ENCODE measurements around the gene LIF. TPM values are rescaled to one million over a fixed set of nuclear protein-coding genes. Genes with fewer than 3 reads are reported as not detected.

The LIF gene
- total RNA-seq, 1 donor from 2014 or later, result 0.16 TPM

DNA sequence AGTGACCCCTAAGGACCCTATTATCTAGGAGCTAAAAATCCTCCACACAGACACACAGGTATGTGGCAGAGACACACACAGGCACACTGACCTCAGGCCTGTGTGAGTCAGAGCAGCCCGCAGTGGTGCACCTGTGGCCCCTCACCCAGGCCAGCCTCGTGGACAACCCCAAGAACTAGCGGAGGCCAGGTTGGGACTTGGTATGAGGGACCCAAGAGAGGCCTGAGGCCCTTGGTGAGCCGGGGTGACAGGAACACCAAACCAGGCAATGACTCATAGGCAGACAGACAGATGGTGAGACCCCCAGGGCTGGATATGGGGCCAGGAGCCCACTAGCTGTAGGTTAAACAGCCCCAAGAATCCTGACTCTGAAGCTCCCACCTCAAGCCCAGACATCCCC is 36.8 kb upstream of the LIF start:
- no peak overlapping the region for H3K27ac ChIP-seq (replicated peaks)
- peaks cover 16% of the 10 kb centered on the region for H3K4me1 ChIP-seq
- H3K27me3 ChIP-seq (ENCODE audit: low read depth), result no peaks in the 10 kb centered on the region
- DNase-seq, result no peak
- TF ChIP-seq, protein P1, sequence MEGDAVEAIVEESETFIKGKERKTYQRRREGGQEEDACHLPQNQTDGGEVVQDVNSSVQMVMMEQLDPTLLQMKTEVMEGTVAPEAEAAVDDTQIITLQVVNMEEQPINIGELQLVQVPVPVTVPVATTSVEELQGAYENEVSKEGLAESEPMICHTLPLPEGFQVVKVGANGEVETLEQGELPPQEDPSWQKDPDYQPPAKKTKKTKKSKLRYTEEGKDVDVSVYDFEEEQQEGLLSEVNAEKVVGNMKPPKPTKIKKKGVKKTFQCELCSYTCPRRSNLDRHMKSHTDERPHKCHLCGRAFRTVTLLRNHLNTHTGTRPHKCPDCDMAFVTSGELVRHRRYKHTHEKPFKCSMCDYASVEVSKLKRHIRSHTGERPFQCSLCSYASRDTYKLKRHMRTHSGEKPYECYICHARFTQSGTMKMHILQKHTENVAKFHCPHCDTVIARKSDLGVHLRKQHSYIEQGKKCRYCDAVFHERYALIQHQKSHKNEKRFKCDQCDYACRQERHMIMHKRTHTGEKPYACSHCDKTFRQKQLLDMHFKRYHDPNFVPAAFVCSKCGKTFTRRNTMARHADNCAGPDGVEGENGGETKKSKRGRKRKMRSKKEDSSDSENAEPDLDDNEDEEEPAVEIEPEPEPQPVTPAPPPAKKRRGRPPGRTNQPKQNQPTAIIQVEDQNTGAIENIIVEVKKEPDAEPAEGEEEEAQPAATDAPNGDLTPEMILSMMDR (IDR thresholded peaks at IDR 0.05; ENCODE audit: borderline replicate concordance), result no peak
- no peaks in the 10 kb centered on the region for H3K9me3 ChIP-seq (replicated peaks)
- peaks cover 20% of the 10 kb centered on the region for H3K36me3 ChIP-seq
- H3K4me3 ChIP-seq, result no peak overlapping the region
- intact Hi-C loops (cut with micrococcal nuclease), result no loop called here

DNA sequence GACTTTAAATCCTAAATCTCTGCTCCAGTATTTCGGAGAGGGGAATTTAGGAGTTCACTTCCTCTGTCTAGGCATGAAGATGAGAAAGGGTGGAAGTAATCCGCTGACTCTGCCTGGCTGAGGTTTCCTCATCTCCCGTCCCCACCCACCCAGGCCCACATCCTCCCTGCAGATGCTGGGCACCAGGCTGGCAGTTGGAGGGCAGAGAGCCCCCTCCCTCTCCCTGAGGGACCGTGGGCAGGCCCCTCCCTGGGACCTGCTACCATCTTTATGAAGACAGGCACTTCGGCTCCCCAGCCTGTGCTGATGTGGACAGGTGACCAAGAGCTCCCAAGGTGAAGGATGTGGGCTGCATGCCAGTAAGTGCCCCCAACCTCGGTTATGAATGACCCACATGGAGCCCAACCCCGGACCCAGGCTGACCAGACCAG is 36.1 kb upstream of the LIF start:
- no peak overlapping the region for H3K4me3 ChIP-seq
- TF ChIP-seq, protein P1 (IDR thresholded peaks at IDR 0.05; ENCODE audit: borderline replicate concordance), result no peak
- no peaks in the 10 kb centered on the region for H3K27me3 ChIP-seq (ENCODE audit: low read depth)
- peaks cover 16% of the 10 kb centered on the region for H3K4me1 ChIP-seq
- peaks cover 20% of the 10 kb centered on the region for H3K36me3 ChIP-seq
- intact Hi-C loops (cut with micrococcal nuclease), result no loop called here
- DNase-seq, result no peak
- H3K27ac ChIP-seq (replicated peaks), result no peak overlapping the region
- H3K9me3 ChIP-seq (replicated peaks), result no peaks in the 10 kb centered on the region

DNA sequence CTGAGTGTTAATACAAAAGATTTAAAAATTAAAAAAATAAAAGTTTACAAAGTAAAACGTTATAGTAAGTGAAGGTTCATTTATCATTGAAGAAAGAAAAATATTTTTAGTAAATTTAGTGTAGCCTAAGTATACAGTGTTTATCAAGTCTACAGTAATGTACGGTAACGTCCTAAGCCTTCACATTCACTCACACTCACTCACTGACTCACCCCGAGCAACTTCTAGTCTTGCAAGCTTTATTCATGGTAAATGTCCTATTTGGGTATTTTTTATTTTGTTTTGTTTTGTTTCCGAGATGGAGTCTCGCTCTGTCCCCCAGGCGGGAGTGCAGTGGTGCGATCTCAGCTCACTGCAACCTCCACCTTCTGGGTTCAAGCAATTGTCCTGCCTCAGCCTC is 33.9 kb upstream of the LIF start:
- Histone ChIP-seq H3K27me3 (ENCODE audit: low read depth) (no peaks in the 10 kb centered on the region), H3K36me3 (peaks cover 8% of the 10 kb centered on the region), H3K9me3 (replicated peaks) (no peaks in the 10 kb centered on the region), H3K27ac (replicated peaks) (no peak overlapping the region), H3K4me1 (peaks cover 16% of the 10 kb centered on the region), H3K4me3 (no peak overlapping the region)
- intact Hi-C loops (cut with micrococcal nuclease), result no loop called here
- TF ChIP-seq, protein P1 (IDR thresholded peaks at IDR 0.05; ENCODE audit: borderline replicate concordance), result no peak
- DNase-seq, result no peak

DNA sequence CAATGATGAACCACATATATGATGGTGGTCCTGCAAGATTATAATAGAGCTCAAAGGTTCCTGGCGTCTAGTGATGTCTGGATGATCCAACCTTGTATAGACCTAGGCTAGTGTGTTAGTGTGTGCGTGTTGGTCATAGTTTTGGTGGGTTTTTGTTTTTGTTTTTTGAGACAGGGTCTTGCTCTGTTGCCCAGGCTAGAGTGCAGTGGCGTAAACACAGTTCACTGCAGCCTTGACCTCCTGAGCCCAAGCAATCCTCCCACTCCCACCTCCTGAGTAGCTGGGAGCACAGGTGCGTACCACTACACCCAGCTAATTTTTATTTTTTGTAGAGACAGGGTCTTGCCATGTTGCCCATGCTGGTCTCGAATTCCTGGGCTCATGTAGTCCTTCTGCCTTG is 33.4 kb upstream of the LIF start:
- intact Hi-C loops (cut with micrococcal nuclease), result no loop called here
- Histone ChIP-seq H3K9me3 (replicated peaks) (no peaks in the 10 kb centered on the region), H3K27me3 (ENCODE audit: low read depth) (no peaks in the 10 kb centered on the region), H3K36me3 (peaks cover 2% of the 10 kb centered on the region), H3K4me1 (peaks cover 16% of the 10 kb centered on the region), H3K27ac (replicated peaks) (no peak overlapping the region), H3K4me3 (no peak overlapping the region)
- TF ChIP-seq, protein P1 (IDR thresholded peaks at IDR 0.05; ENCODE audit: borderline replicate concordance), result no peak
- no peak for DNase-seq

DNA sequence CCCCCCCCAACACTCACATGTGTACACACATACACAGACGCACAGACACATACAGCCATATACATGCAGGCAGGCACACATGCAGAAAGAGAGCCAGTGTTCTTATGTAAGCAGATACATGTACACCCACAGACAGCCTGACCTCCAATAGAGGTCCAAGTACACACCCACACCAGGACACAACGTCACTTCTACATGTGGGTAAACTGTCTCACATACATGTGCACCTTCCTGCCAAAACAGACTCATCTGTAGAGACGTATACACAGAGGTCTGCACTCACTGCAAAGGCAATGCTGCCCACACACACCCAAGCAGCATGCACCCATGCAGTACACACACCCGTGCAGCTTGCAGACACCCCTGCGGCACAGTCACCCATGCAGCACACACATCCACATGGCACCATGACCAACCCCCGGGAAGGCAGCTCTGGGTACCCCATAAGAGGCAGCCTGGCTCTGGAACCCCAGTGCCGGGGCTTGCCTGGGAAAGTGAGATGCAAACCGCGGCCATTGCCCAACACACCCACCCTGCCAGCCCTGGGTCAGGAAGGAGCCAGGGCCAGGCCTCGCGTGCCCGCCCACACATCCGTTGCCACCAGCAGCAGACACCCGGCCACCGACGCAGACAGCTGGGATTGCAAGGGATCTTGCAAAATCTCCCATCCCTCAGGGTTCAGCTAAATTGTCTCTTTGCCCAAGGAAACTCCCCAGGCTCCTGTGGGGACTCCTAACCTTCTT is 32.7 kb upstream of the LIF start:
- no peak overlapping the region for H3K4me3 ChIP-seq
- DNase-seq, result peak; percentile 60
- no peaks in the 10 kb centered on the region for H3K9me3 ChIP-seq (replicated peaks)
- no peak overlapping the region for H3K27ac ChIP-seq (replicated peaks)
- no peaks in the 10 kb centered on the region for H3K27me3 ChIP-seq (ENCODE audit: low read depth)
- intact Hi-C loops (cut with micrococcal nuclease), result no loop called here
- TF ChIP-seq, protein P1 (IDR thresholded peaks at IDR 0.05; ENCODE audit: borderline replicate concordance), result no peak
- no peaks in the 10 kb centered on the region for H3K36me3 ChIP-seq
- H3K4me1 ChIP-seq, result peaks cover 16% of the 10 kb centered on the region
